Natural killer cell (primary cell): Measurements from ENCODE around the gene LTF. TPM values are rescaled to one million over a fixed set of nuclear protein-coding genes. Genes with fewer than 3 reads are reported as not detected.

ENCODE experiments used
- ATAC-seq, 3 donors: fragments of 150-1000 bp in 2 of 3; fragments of 200-7000 bp in 1 of 3; cut with Tn5 transposase; 1 replicate in 1 of 3; 2 replicates in 2 of 3; pipeline ENCODE4 v1.10.0; 2021; ENCODE audit warnings: mild to moderate bottlenecking in 2 of 3, moderate library complexity in 2 of 3
- DNase-seq, 2 donors: peaks; one replicate each; pipeline versions ENCODE4 v3.0.0 to v3.0.0-alpha.2; 2013 to 2021; ENCODE audit warnings: mixed read lengths in 1 of 2
- H3K27ac ChIP-seq: one replicate; pipeline ENCODE4 v1.5.1; 2013; ENCODE audit warnings: mild to moderate bottlenecking, low read length
- H3K27me3 ChIP-seq: one replicate; pipeline ENCODE4 v1.6.1; 2013; ENCODE audit warnings: low read length; ENCODE audit not compliant: control insufficient read depth, insufficient read depth
- H3K36me3 ChIP-seq: one replicate; pipeline ENCODE4 v1.6.1; 2013; ENCODE audit warnings: low read length; ENCODE audit not compliant: control insufficient read depth, insufficient read depth
- H3K4me1 ChIP-seq: one replicate; pipeline ENCODE4 v1.6.1; 2013; ENCODE audit warnings: low read length; ENCODE audit not compliant: control insufficient read depth, insufficient read depth
- H3K4me3 ChIP-seq: one replicate; pipeline ENCODE4 v1.5.1; 2013; ENCODE audit warnings: low read length
- H3K9me3 ChIP-seq: one replicate; pipeline ENCODE4 v1.6.1; 2013; ENCODE audit warnings: low read length; ENCODE audit not compliant: control insufficient read depth, insufficient read depth
- H3K27ac Mint-ChIP-seq, 2 donors: one replicate each; pipeline ENCODE4 v1.8.0; 2022; ENCODE audit warnings: mild to moderate bottlenecking in 2 of 2, mixed read lengths in 2 of 2, moderate library complexity in 1 of 2
- H3K27me3 Mint-ChIP-seq, 2 donors: one replicate each; pipeline ENCODE4 v1.8.0; 2022; ENCODE audit warnings: low read depth in 2 of 2, mixed read lengths in 2 of 2
- H3K36me3 Mint-ChIP-seq: one replicate; pipeline ENCODE4 v1.8.0; 2022; ENCODE audit warnings: mixed read lengths
- H3K4me1 Mint-ChIP-seq, 2 donors: one replicate each; pipeline ENCODE4 v1.8.0; 2022; ENCODE audit warnings: mixed read lengths in 2 of 2
- H3K4me3 Mint-ChIP-seq: one replicate; pipeline ENCODE4 v1.8.0; 2022; ENCODE audit warnings: mild to moderate bottlenecking, moderate library complexity, mixed read lengths
- H3K9me3 Mint-ChIP-seq, 2 donors: one replicate each; pipeline ENCODE4 v1.8.0; 2022; ENCODE audit warnings: mixed read lengths in 2 of 2
- WGBS: methylation state at CpG from one replicate; pipeline ENCODE4 v1.1.7; 2013; ENCODE audit warnings: missing lambda C conversion rate; ENCODE audit not compliant: insufficient coverage; 5-methylcytosine and 5-hydroxymethylcytosine counted together
- intact Hi-C: fragments of 100-400 bp; cut with micrococcal nuclease; formaldehyde crosslinking; loops from one replicate; pipeline ENCODE4 v1.14.2; 2022
- total RNA-seq, 4 donors: library from RNA; stranded (reverse); fragments of 120-200 nt in 1 of 4; gene quantifications; one replicate each; pipeline versions ENCODE4 v1.2.3 to v1.2.4, GENCODE V29; 2013 to 2022
- TF ChIP-seq, protein P1 (sequence below): fragments of 200-600 bp; IDR thresholded peaks from one replicate; pipeline ENCODE4 v1.8.0; 2022; ENCODE audit warnings: antibody characterized with exemption

The LTF gene
- total RNA-seq, 3 donors from 2014 or later (not counting 1 experiment from before 2014, with no cell fraction given) = 1.0 to 1.1 TPM; not detected in 1

DNA sequence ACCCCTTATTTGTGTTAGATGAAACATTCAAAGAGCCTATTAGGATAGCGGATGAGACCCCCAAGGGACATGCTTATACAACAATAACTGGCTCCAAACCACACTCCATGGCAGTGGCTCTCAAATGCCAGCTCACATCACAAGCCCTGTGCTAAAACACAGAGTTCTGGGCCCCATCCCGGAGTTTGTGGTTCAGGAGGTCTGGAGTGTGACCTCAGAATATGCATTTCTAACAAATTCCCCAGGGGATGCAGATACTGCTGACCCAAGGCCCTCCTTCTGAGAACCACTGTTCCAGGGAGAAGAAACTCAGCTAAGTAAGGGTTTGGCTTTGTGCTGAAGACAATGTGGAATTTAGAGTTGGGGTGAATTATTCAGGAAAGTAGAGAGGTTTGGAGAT is 54.0 kb downstream of the LTF start:
- 90% methylated on average over 2 of the region's 2 CpGs for WGBS
- H3K4me3 Mint-ChIP-seq = no peak overlapping the region
- Histone ChIP-seq H3K27ac (no peak overlapping the region), H3K4me1 (peaks cover 34% of the 10 kb centered on the region), H3K36me3 (no peaks in the 10 kb centered on the region), H3K4me3 (no peak overlapping the region), H3K27me3 (no peaks in the 10 kb centered on the region), H3K9me3 (no peaks in the 10 kb centered on the region)
- H3K4me1 Mint-ChIP-seq = peaks cover 9 to 30% of the 10 kb centered on the region in 2 donors
- no peaks in the 10 kb centered on the region for H3K36me3 Mint-ChIP-seq
- H3K27ac Mint-ChIP-seq = no peak overlapping the region
- TF ChIP-seq, protein P1, sequence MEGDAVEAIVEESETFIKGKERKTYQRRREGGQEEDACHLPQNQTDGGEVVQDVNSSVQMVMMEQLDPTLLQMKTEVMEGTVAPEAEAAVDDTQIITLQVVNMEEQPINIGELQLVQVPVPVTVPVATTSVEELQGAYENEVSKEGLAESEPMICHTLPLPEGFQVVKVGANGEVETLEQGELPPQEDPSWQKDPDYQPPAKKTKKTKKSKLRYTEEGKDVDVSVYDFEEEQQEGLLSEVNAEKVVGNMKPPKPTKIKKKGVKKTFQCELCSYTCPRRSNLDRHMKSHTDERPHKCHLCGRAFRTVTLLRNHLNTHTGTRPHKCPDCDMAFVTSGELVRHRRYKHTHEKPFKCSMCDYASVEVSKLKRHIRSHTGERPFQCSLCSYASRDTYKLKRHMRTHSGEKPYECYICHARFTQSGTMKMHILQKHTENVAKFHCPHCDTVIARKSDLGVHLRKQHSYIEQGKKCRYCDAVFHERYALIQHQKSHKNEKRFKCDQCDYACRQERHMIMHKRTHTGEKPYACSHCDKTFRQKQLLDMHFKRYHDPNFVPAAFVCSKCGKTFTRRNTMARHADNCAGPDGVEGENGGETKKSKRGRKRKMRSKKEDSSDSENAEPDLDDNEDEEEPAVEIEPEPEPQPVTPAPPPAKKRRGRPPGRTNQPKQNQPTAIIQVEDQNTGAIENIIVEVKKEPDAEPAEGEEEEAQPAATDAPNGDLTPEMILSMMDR = no peak
- intact Hi-C loops = no loop called here
- ATAC-seq (no peak), DNase-seq (no peak)
- peaks cover 0 to under 1% of the 10 kb centered on the region in 2 donors for H3K27me3 Mint-ChIP-seq
- no peaks in the 10 kb centered on the region for H3K9me3 Mint-ChIP-seq

DNA sequence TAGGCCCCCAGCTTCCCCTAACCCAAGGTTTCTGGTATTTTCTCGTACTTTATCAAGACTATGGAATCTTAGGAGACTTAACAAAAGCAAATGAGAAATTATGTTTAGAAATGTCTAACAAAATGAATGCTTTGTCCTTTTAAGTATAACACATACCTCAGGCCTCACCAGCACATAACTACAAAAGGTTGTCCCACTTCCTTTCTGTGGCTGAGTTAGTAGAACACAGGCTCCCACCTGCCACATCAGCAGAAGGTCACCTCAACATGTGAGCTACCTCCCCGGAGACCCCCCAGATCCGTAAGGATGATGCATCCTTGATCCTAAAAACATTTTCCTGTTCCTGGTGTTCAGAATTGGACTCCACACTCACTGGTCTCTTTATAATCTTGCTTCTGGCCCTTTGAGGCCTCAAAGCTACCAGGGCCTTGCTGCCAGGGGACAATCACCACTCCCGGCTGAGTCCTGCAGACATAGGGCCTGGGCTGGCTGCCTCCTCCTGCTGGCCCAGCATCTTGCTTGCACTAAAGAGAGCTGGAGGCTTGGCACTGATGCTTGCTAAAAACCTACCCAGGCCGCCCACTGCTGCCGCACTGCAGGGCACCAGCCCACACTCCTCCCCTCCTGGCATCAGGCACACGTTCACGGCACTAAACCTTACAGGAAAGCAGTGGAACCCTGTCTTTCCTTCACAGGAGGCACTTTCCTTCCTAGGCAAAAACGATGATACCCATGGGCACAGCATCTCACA is 54.8 kb downstream of the LTF start:
- Mint-ChIP-seq H3K4me1 (peaks cover 9 to 30% of the 10 kb centered on the region in 2 donors), H3K27ac (no peak overlapping the region), H3K36me3 (no peaks in the 10 kb centered on the region), H3K9me3 (no peaks in the 10 kb centered on the region), H3K4me3 (no peak overlapping the region), H3K27me3 (no peaks in the 10 kb centered on the region)
- intact Hi-C loops = no loop called here
- ATAC-seq = no peak
- 74% methylated on average over 8 of the region's 9 CpGs for WGBS
- Histone ChIP-seq H3K27ac (no peak overlapping the region), H3K27me3 (no peaks in the 10 kb centered on the region), H3K4me3 (no peak overlapping the region), H3K9me3 (no peaks in the 10 kb centered on the region), H3K4me1 (peaks cover 34% of the 10 kb centered on the region), H3K36me3 (no peaks in the 10 kb centered on the region)
- TF ChIP-seq, protein P1 = no peak
- DNase-seq = no peak

DNA sequence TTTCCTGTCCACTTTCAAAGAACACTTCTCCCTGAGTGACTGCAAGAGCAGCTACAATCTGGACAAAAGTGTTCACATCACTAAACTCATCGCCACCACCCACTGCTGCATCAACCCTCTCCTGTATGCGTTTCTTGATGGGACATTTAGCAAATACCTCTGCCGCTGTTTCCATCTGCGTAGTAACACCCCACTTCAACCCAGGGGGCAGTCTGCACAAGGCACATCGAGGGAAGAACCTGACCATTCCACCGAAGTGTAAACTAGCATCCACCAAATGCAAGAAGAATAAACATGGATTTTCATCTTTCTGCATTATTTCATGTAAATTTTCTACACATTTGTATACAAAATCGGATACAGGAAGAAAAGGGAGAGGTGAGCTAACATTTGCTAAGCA is 55.9 kb downstream of the LTF start:
- intact Hi-C loops = no loop called here
- TF ChIP-seq, protein P1 = no peak
- no peaks in the 10 kb centered on the region for H3K36me3 Mint-ChIP-seq
- Histone ChIP-seq H3K36me3 (no peaks in the 10 kb centered on the region), H3K27me3 (no peaks in the 10 kb centered on the region), H3K4me3 (no peak overlapping the region), H3K4me1 (peaks cover 34% of the 10 kb centered on the region), H3K27ac (no peak overlapping the region), H3K9me3 (no peaks in the 10 kb centered on the region)
- no peak for ATAC-seq
- H3K27me3 Mint-ChIP-seq = no peaks in the 10 kb centered on the region
- H3K9me3 Mint-ChIP-seq = no peaks in the 10 kb centered on the region
- H3K27ac Mint-ChIP-seq = no peak overlapping the region
- peak overlapping the region; percentile 21 for H3K4me3 Mint-ChIP-seq
- no peak for DNase-seq
- peaks cover 9 to 30% of the 10 kb centered on the region in 2 donors for H3K4me1 Mint-ChIP-seq
- WGBS = 97% methylated on average over 7 of the region's 7 CpGs

DNA sequence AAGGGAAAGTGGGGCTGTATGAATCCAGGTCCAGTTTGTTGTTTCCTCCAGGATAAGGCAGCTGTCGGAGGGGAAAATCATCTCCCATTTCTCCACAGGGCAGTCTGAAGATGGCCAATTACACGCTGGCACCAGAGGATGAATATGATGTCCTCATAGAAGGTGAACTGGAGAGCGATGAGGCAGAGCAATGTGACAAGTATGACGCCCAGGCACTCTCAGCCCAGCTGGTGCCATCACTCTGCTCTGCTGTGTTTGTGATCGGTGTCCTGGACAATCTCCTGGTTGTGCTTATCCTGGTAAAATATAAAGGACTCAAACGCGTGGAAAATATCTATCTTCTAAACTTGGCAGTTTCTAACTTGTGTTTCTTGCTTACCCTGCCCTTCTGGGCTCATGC is 56.7 kb downstream of the LTF start:
- no peaks in the 10 kb centered on the region for H3K9me3 Mint-ChIP-seq
- Histone ChIP-seq H3K9me3 (no peaks in the 10 kb centered on the region), H3K27ac (no peak overlapping the region), H3K4me1 (peaks cover 34% of the 10 kb centered on the region), H3K4me3 (no peak overlapping the region), H3K36me3 (no peaks in the 10 kb centered on the region), H3K27me3 (no peaks in the 10 kb centered on the region)
- peaks cover 9 to 30% of the 10 kb centered on the region in 2 donors for H3K4me1 Mint-ChIP-seq
- ATAC-seq (no peak), DNase-seq (no peak)
- H3K27me3 Mint-ChIP-seq = no peaks in the 10 kb centered on the region
- H3K27ac Mint-ChIP-seq = peak overlapping the region; percentile 87 to 92
- H3K4me3 Mint-ChIP-seq = peak overlapping the region; percentile 83
- no peaks in the 10 kb centered on the region for H3K36me3 Mint-ChIP-seq
- 92% methylated on average over 7 of the region's 7 CpGs for WGBS
- intact Hi-C loops = no loop called here
- TF ChIP-seq, protein P1 = no peak
